Measurements from ENCODE around the gene EP400. TPM values are rescaled to one million over a fixed set of nuclear protein-coding genes. Genes with fewer than 3 reads are reported as not detected.

Gene EP400
- total and polyA plus RNA-seq, 9 of the 15 experiments (the other 6 are each of a cell fraction or from before 2014, with no cell fraction given): 4.5 to 58.0 (median 7.0) TPM

GRCh38 chr12:131949431-131950181, at the start of gene EP400 (continued):
- TF ChIP-seq ZBTB34 (CRISPR knock-in tag; IDR thresholded peaks at IDR 0.05) (no peak), SRSF1 (IDR thresholded peaks at IDR 0.05; ENCODE audit: low read depth, low read length) (no peak), ZNF23 (CRISPR knock-in tag; IDR thresholded peaks at IDR 0.05) (no peak), TARDBP (IDR thresholded peaks at IDR 0.05) (peak; percentile 45; the same call in 1 of the 2 replicates), XRCC3 (IDR thresholded peaks at IDR 0.05) (no peak), KLF1 (tag; IDR thresholded peaks at IDR 0.05) (no peak), CAMTA2 (CRISPR knock-in tag; conservative IDR thresholded peaks at IDR 0.05) (no peak), ATF2 (CRISPR knock-in tag; IDR thresholded peaks at IDR 0.05) (no peak), ZNF197 (CRISPR knock-in tag; IDR thresholded peaks at IDR 0.05; ENCODE audit: low read depth) (no peak), ZNF76 (CRISPR knock-in tag; IDR thresholded peaks at IDR 0.05; ENCODE audit: borderline replicate concordance) (peak; percentile 71; the same call in 1 of the 2 replicates), PPARD (CRISPR knock-in tag; IDR thresholded peaks at IDR 0.05) (no peak), ZNF124 (CRISPR knock-in tag; IDR thresholded peaks at IDR 0.05) (no peak), KAT2B (IDR thresholded peaks at IDR 0.05; ENCODE audit: low read depth, low read length) (no peak)
- TF ChIP-seq, protein P1, sequence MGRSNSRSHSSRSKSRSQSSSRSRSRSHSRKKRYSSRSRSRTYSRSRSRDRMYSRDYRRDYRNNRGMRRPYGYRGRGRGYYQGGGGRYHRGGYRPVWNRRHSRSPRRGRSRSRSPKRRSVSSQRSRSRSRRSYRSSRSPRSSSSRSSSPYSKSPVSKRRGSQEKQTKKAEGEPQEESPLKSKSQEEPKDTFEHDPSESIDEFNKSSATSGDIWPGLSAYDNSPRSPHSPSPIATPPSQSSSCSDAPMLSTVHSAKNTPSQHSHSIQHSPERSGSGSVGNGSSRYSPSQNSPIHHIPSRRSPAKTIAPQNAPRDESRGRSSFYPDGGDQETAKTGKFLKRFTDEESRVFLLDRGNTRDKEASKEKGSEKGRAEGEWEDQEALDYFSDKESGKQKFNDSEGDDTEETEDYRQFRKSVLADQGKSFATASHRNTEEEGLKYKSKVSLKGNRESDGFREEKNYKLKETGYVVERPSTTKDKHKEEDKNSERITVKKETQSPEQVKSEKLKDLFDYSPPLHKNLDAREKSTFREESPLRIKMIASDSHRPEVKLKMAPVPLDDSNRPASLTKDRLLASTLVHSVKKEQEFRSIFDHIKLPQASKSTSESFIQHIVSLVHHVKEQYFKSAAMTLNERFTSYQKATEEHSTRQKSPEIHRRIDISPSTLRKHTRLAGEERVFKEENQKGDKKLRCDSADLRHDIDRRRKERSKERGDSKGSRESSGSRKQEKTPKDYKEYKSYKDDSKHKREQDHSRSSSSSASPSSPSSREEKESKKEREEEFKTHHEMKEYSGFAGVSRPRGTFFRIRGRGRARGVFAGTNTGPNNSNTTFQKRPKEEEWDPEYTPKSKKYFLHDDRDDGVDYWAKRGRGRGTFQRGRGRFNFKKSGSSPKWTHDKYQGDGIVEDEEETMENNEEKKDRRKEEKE (IDR thresholded peaks at IDR 0.05; ENCODE audit: borderline replicate concordance in 1 of 2, control insufficient read depth in 1 of 2, low read depth in 2 of 2, low read length in 1 of 2): no peak; a peak in 1 of 4 replicates
- TF ChIP-seq, protein P2, sequence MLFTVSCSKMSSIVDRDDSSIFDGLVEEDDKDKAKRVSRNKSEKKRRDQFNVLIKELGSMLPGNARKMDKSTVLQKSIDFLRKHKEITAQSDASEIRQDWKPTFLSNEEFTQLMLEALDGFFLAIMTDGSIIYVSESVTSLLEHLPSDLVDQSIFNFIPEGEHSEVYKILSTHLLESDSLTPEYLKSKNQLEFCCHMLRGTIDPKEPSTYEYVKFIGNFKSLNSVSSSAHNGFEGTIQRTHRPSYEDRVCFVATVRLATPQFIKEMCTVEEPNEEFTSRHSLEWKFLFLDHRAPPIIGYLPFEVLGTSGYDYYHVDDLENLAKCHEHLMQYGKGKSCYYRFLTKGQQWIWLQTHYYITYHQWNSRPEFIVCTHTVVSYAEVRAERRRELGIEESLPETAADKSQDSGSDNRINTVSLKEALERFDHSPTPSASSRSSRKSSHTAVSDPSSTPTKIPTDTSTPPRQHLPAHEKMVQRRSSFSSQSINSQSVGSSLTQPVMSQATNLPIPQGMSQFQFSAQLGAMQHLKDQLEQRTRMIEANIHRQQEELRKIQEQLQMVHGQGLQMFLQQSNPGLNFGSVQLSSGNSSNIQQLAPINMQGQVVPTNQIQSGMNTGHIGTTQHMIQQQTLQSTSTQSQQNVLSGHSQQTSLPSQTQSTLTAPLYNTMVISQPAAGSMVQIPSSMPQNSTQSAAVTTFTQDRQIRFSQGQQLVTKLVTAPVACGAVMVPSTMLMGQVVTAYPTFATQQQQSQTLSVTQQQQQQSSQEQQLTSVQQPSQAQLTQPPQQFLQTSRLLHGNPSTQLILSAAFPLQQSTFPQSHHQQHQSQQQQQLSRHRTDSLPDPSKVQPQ (CRISPR knock-in tag; IDR thresholded peaks at IDR 0.05; ENCODE audit: borderline replicate concordance): no peak
- TF ChIP-seq, protein P3, sequence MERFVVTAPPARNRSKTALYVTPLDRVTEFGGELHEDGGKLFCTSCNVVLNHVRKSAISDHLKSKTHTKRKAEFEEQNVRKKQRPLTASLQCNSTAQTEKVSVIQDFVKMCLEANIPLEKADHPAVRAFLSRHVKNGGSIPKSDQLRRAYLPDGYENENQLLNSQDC (CRISPR knock-in tag; IDR thresholded peaks at IDR 0.05): no peak
- TF ChIP-seq, protein P4, sequence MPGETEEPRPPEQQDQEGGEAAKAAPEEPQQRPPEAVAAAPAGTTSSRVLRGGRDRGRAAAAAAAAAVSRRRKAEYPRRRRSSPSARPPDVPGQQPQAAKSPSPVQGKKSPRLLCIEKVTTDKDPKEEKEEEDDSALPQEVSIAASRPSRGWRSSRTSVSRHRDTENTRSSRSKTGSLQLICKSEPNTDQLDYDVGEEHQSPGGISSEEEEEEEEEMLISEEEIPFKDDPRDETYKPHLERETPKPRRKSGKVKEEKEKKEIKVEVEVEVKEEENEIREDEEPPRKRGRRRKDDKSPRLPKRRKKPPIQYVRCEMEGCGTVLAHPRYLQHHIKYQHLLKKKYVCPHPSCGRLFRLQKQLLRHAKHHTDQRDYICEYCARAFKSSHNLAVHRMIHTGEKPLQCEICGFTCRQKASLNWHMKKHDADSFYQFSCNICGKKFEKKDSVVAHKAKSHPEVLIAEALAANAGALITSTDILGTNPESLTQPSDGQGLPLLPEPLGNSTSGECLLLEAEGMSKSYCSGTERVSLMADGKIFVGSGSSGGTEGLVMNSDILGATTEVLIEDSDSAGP (CRISPR knock-in tag; IDR thresholded peaks at IDR 0.05): no peak
